CD4-positive, alpha-beta T cell treated with Interleukin-1 beta for 1 hour (primary cell): ENCODE data around the gene ZNF628.

Experiments used
- DNase-seq, 2 donors: peaks; one replicate each; pipeline ENCODE4 v3.0.0-alpha.2; 2020 to 2022

The ZNF628 gene

GRCh38 chr19:55451163-55451964 is 25.1 kb upstream of the ZNF628 start:
- peak in 1 of 2 donors; percentile 26 for DNase-seq

GRCh38 chr19:55451965-55452748 is 24.3 kb upstream of the ZNF628 start:
- DNase-seq = peak; percentile 44 to 59

- DNase-seq = peak; percentile 53 to 55
These were observed 23.6 kb upstream of the ZNF628 start for GRCh38 chr19:55452749-55453346.

GRCh38 chr19:55453511-55454260 is 22.7 kb upstream of the ZNF628 start:
- no peak for DNase-seq

- peak; percentile 39 to 52 for DNase-seq
These were observed 21.6 kb upstream of the ZNF628 start for GRCh38 chr19:55454787-55455243.

- DNase-seq = no peak
These were observed 20.7 kb upstream of the ZNF628 start for GRCh38 chr19:55455576-55456235.

- no peak for DNase-seq
These were observed 20.1 kb upstream of the ZNF628 start for GRCh38 chr19:55456347-55456746.

- no peak for DNase-seq
These were observed 18.5 kb upstream of the ZNF628 start for GRCh38 chr19:55457683-55458457.

- no peak for DNase-seq
These were observed 16.9 kb upstream of the ZNF628 start for GRCh38 chr19:55459551-55459949.

- no peak for DNase-seq
These were observed 16.3 kb upstream of the ZNF628 start for GRCh38 chr19:55459950-55460657.

- DNase-seq = peak; percentile 35 to 38
These were observed 15.7 kb upstream of the ZNF628 start for GRCh38 chr19:55460670-55461258.

- peak; percentile 100 for DNase-seq
These were observed 15.0 kb upstream of the ZNF628 start, which contains the start of gene ISOC2 for GRCh38 chr19:55461259-55461973. TSS of gene ISOC2 (minus strand) at chr19:55461642. CDS start at chr19:55456486, 5,156 bp downstream.

- no peak for DNase-seq
These were observed 14.3 kb upstream of the ZNF628 start for GRCh38 chr19:55461974-55462626.

GRCh38 chr19:55462722-55463121 is 13.7 kb upstream of the ZNF628 start:
- DNase-seq = no peak

- no peak for DNase-seq
These were observed 12.8 kb upstream of the ZNF628 start for GRCh38 chr19:55463583-55464031.

- no peak for DNase-seq
These were observed 12.3 kb upstream of the ZNF628 start for GRCh38 chr19:55464039-55464661.

- DNase-seq = no peak
These were observed 11.8 kb upstream of the ZNF628 start, which contains the start of gene C19orf85 for GRCh38 chr19:55464662-55465054. TSS of gene C19orf85 (minus strand) at chr19:55464751. CDS start at chr19:55464554, 197 bp downstream.
